ENCODE data around the gene BCL2L2.

DNA sequence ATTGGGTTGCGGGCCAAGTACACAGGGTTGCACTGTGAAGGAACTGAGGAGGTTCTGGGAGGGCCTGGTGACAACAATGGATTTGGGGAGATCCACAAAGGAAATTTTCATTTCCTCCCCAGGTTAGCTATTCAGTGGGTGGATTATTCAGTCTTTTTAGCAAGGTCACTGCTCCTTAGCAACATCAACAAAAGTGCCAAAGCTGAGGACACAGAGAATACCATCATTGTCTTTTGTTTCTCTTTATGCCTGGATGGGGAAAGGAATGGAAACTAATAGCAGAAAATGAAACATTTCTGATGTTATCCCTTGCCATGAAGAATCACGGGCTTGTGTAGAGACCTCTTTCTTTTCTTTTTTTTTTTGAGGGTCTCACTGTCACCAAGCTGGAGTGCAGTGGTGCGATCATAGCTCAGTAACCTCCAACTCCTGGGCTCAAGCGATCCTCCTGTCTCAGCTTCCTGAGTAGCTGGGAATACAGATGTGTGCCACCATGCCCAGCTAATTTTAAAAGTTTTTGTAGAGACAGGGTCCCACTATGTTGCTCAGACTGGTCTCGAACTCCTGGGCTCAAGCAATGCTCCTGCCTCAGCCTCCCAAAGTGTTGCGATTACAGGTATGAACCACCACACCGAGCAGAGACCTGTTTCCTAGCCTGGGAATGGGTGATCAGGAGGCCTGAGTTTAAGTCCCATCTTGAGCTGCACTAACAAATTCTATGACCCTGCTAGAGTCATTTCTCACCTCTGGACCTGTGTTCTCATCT is 10.4 kb upstream of the BCL2L2 start:
- TF ChIP-seq, protein P1, sequence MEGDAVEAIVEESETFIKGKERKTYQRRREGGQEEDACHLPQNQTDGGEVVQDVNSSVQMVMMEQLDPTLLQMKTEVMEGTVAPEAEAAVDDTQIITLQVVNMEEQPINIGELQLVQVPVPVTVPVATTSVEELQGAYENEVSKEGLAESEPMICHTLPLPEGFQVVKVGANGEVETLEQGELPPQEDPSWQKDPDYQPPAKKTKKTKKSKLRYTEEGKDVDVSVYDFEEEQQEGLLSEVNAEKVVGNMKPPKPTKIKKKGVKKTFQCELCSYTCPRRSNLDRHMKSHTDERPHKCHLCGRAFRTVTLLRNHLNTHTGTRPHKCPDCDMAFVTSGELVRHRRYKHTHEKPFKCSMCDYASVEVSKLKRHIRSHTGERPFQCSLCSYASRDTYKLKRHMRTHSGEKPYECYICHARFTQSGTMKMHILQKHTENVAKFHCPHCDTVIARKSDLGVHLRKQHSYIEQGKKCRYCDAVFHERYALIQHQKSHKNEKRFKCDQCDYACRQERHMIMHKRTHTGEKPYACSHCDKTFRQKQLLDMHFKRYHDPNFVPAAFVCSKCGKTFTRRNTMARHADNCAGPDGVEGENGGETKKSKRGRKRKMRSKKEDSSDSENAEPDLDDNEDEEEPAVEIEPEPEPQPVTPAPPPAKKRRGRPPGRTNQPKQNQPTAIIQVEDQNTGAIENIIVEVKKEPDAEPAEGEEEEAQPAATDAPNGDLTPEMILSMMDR (IDR thresholded peaks at IDR 0.05): no peak
- TF ChIP-seq POLR2A (IDR thresholded peaks at IDR 0.05): no peak
